ENCODE measurements around the gene GLP2R.
"Not testable (repeated sequence)": the region's sequence is repeated elsewhere in the genome, so short reads cannot be mapped to it uniquely, and the experiment has no call there.

The GLP2R gene

GRCh38 chr17:9825641-9826150, at the start of gene GLP2R:
TSS of gene GLP2R (plus strand) at chr17:9825924. CDS start at chr17:9826064, 140 bp downstream.
- no peak for DNase-seq (ENCODE audit: low read depth)

- no peak for DNase-seq (ENCODE audit: low read depth)
Observed at GRCh38 chr17:9776911-9777310, 48.8 kb upstream of the GLP2R start.

GRCh38 chr17:9780552-9780951, 45.2 kb upstream of the GLP2R start:
- no peak for DNase-seq (ENCODE audit: low read depth)

- DNase-seq (ENCODE audit: low read depth): no peak
Observed at GRCh38 chr17:9783050-9783449, 42.7 kb upstream of the GLP2R start.

- DNase-seq (ENCODE audit: low read depth): not testable (repeated sequence)
Observed at GRCh38 chr17:9783465-9783864, 42.3 kb upstream of the GLP2R start.

GRCh38 chr17:9784544-9784943, 41.2 kb upstream of the GLP2R start:
- no peak for DNase-seq (ENCODE audit: low read depth)

- no peak for DNase-seq (ENCODE audit: low read depth)
Observed at GRCh38 chr17:9788601-9789000, 37.1 kb upstream of the GLP2R start.

GRCh38 chr17:9790316-9790715, 35.4 kb upstream of the GLP2R start:
- DNase-seq (ENCODE audit: low read depth): no peak

- no peak for DNase-seq (ENCODE audit: low read depth)
Observed at GRCh38 chr17:9790889-9791876, 34.5 kb upstream of the GLP2R start, which contains the start of gene DHRS7C. TSS of gene DHRS7C (minus strand) at chr17:9791592. CDS start at chr17:9791284, 308 bp downstream.

- DNase-seq (ENCODE audit: low read depth): no peak
Observed at GRCh38 chr17:9792181-9792840, 33.4 kb upstream of the GLP2R start.

GRCh38 chr17:9798008-9798407, 27.7 kb upstream of the GLP2R start:
- no peak for DNase-seq (ENCODE audit: low read depth)

GRCh38 chr17:9798724-9799123, 27.0 kb upstream of the GLP2R start:
- no peak for DNase-seq (ENCODE audit: low read depth)

- no peak for DNase-seq (ENCODE audit: low read depth)
Observed at GRCh38 chr17:9801505-9801904, 24.2 kb upstream of the GLP2R start.

GRCh38 chr17:9802294-9802693, 23.4 kb upstream of the GLP2R start:
- no peak for DNase-seq (ENCODE audit: low read depth)

- DNase-seq (ENCODE audit: low read depth): no peak
Observed at GRCh38 chr17:9802697-9803096, 23.0 kb upstream of the GLP2R start.

GRCh38 chr17:9805769-9806168, 20.0 kb upstream of the GLP2R start:
- DNase-seq (ENCODE audit: low read depth): no peak

GRCh38 chr17:9806699-9807098, 19.0 kb upstream of the GLP2R start:
- no peak for DNase-seq (ENCODE audit: low read depth)

- DNase-seq (ENCODE audit: low read depth): no peak
Observed at GRCh38 chr17:9809409-9809808, 16.3 kb upstream of the GLP2R start.

GRCh38 chr17:9810100-9810949, 15.4 kb upstream of the GLP2R start:
- no peak for DNase-seq (ENCODE audit: low read depth)

- no peak for DNase-seq (ENCODE audit: low read depth)
Observed at GRCh38 chr17:9811086-9811485, 14.6 kb upstream of the GLP2R start.

GRCh38 chr17:9811537-9811936, 14.2 kb upstream of the GLP2R start:
- no peak for DNase-seq (ENCODE audit: low read depth)

GRCh38 chr17:9813166-9813565, 12.6 kb upstream of the GLP2R start:
- no peak for DNase-seq (ENCODE audit: low read depth)
